Gastroesophageal sphincter (tissue), 3 donors: ENCODE results near the gene PABPN1.
A peak's percentile ranks its signal among the peaks of the same experiment; 100 is the strongest.

Experiments used
- POLR2A ChIP-seq, 2 donors: fragments of 450-650 bp; IDR thresholded peaks; one replicate each; pipeline ENCODE4 v1.6.1; 2017; ENCODE audit warnings: antibody characterized with exemption in 2 of 2, mild to moderate bottlenecking in 2 of 2, moderate library complexity in 1 of 2
- POLR2AphosphoS5 ChIP-seq: sonication (generic); formaldehyde crosslinking; IDR thresholded peaks from one replicate; pipeline ENCODE4 v1.6.1; 2017; ENCODE audit warnings: antibody characterized with exemption
- TF ChIP-seq, protein P1 (sequence below), 4 experiments: fragments of 200-600 bp in 2 of 4; fragments of 450-650 bp in 2 of 4; sonication (generic) in 1 of 4; IDR thresholded peaks; one replicate each; pipeline ENCODE4 v1.5.1; 2017 to 2019; ENCODE audit warnings: antibody characterized with exemption in 4 of 4, mild to moderate bottlenecking in 2 of 4, moderate library complexity in 2 of 4

DNA sequence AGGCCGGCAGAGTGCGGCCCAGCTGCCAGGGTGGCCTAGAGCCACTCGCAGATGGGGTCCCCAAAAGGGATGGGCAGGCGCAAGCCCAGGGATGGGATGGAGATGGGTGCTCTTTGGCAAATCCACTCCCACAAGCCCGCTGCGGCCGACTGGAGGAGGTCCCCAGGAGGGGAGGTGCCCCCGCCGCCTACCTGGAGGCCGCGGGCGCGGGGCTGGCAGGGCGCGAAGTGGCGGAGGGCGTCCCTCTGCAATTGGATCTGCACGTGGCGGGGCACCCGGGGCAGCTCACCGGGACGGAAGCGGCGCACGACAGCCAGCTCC lies 19.3 kb upstream of the PABPN1 start:
- TF ChIP-seq, protein P1, sequence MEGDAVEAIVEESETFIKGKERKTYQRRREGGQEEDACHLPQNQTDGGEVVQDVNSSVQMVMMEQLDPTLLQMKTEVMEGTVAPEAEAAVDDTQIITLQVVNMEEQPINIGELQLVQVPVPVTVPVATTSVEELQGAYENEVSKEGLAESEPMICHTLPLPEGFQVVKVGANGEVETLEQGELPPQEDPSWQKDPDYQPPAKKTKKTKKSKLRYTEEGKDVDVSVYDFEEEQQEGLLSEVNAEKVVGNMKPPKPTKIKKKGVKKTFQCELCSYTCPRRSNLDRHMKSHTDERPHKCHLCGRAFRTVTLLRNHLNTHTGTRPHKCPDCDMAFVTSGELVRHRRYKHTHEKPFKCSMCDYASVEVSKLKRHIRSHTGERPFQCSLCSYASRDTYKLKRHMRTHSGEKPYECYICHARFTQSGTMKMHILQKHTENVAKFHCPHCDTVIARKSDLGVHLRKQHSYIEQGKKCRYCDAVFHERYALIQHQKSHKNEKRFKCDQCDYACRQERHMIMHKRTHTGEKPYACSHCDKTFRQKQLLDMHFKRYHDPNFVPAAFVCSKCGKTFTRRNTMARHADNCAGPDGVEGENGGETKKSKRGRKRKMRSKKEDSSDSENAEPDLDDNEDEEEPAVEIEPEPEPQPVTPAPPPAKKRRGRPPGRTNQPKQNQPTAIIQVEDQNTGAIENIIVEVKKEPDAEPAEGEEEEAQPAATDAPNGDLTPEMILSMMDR (IDR thresholded peaks at IDR 0.05) = no peak
- TF ChIP-seq POLR2AphosphoS5 (peak; percentile 87), POLR2A (IDR thresholded peaks at IDR 0.05) (peak; percentile 87)
